Activated B cell treated with CpG ODN at 0.5 μM for 24 hours (primary cell): Measurements from ENCODE around the gene TRABD2B. TPM values are rescaled to one million over a fixed set of nuclear protein-coding genes. Genes with fewer than 3 reads are reported as not detected.

Experiments used
- ATAC-seq: fragments of 200-7000 bp; cut with Tn5 transposase; one replicate; pipeline ENCODE4 v1.10.0; 2021; ENCODE audit warnings: low read depth, mild to moderate bottlenecking, moderate library complexity
- CTCF ChIA-PET: fragments of 350-600 bp; sonication (Branson Sonifier 250); formaldehyde crosslinking; loops from one replicate; lab custom pipeline; 2021; ENCODE audit warnings: antibody characterized with exemption; lab: Charles Lee
- POLR2A ChIA-PET: fragments of 350-600 bp; sonication (Branson Sonifier 250); formaldehyde crosslinking; loops from one replicate; lab custom pipeline; 2021; ENCODE audit warnings: antibody characterized with exemption; lab: Charles Lee
- DNase-seq: peaks from one replicate; pipeline ENCODE4 v3.0.0; 2022
- H3K27ac Mint-ChIP-seq: one replicate; pipeline ENCODE4 v1.8.0; 2020; ENCODE audit warnings: mixed read lengths
- H3K27me3 Mint-ChIP-seq: one replicate; pipeline ENCODE4 v1.8.0; 2021; ENCODE audit warnings: mixed read lengths
- H3K36me3 Mint-ChIP-seq: one replicate; pipeline ENCODE4 v1.8.0; 2021; ENCODE audit warnings: low read depth, mixed read lengths
- H3K4me1 Mint-ChIP-seq: one replicate; pipeline ENCODE4 v1.8.0; 2021; ENCODE audit warnings: mixed read lengths
- H3K4me3 Mint-ChIP-seq: one replicate; pipeline ENCODE4 v1.8.0; 2020; ENCODE audit warnings: mild to moderate bottlenecking, mixed read lengths
- H3K9me3 Mint-ChIP-seq: one replicate; pipeline ENCODE4 v1.8.0; 2020; ENCODE audit warnings: mixed read lengths
- intact Hi-C: fragments of 100-400 bp; cut with micrococcal nuclease; formaldehyde crosslinking; loops from one replicate; pipeline ENCODE4 v1.15.1; 2024
- total RNA-seq: library from RNA; stranded (reverse); gene quantifications from 2 replicates; pipeline ENCODE4 v1.2.3, GENCODE V29; 2022
- TF ChIP-seq, protein P1 (sequence below): fragments of 200-600 bp; IDR thresholded peaks from one replicate; pipeline ENCODE4 v1.8.0; 2022; ENCODE audit warnings: antibody characterized with exemption, mild to moderate bottlenecking

Gene TRABD2B
- total RNA-seq, 1 donor from 2014 or later, result not detected

DNA sequence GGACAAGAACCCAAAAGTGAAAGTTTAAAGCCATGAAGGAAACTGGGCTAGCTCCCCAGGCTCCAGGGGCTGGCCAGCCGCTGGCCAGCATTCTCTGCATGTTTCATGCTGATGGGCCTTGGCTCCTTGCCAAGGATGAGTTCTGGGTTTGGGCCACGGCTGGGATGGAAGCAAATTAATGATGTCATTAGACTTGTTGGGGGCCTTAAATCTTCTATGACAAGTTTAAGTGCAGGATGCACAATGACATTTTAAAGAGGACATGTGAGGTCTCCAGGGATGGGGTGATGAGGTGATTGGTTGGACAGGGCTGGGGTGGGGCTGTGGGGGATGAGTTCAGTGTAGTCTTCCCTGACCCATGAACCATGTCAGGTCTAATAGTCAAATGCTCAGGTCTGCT, 199.6 kb downstream of the TRABD2B start:
- H3K36me3 Mint-ChIP-seq, result no peaks in the 10 kb centered on the region
- H3K27ac Mint-ChIP-seq, result no peak overlapping the region
- H3K4me1 Mint-ChIP-seq, result no peaks in the 10 kb centered on the region
- ChIA-PET CTCF (no interaction called here), POLR2A (no interaction called here)
- TF ChIP-seq, protein P1, sequence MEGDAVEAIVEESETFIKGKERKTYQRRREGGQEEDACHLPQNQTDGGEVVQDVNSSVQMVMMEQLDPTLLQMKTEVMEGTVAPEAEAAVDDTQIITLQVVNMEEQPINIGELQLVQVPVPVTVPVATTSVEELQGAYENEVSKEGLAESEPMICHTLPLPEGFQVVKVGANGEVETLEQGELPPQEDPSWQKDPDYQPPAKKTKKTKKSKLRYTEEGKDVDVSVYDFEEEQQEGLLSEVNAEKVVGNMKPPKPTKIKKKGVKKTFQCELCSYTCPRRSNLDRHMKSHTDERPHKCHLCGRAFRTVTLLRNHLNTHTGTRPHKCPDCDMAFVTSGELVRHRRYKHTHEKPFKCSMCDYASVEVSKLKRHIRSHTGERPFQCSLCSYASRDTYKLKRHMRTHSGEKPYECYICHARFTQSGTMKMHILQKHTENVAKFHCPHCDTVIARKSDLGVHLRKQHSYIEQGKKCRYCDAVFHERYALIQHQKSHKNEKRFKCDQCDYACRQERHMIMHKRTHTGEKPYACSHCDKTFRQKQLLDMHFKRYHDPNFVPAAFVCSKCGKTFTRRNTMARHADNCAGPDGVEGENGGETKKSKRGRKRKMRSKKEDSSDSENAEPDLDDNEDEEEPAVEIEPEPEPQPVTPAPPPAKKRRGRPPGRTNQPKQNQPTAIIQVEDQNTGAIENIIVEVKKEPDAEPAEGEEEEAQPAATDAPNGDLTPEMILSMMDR, result no peak
- DNase-seq, result no peak
- H3K9me3 Mint-ChIP-seq, result no peaks in the 10 kb centered on the region
- intact Hi-C loops, result no loop called here
- H3K27me3 Mint-ChIP-seq, result peaks cover 2% of the 10 kb centered on the region
- no peak overlapping the region for H3K4me3 Mint-ChIP-seq
- ATAC-seq, result no peak

DNA sequence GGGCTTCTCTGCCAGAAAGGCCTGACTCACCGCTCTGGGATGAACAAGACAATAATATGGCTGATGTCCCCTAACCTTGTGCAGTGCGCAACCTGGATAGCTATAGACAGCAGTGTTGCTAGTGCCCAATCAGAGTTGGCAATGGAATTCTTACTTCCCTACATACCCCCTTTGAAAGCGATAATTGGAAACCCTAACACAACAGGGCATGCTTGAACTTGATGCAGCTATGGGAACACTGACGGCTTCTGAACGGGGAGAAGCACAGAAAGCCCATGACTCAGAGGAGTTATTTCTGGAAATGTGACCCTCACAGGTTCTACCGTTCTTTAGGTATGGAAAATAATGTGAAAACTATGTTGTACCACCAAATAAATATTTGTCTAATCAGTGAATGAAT, 200.6 kb downstream of the TRABD2B start:
- Mint-ChIP-seq H3K27me3 (peaks cover 2% of the 10 kb centered on the region), H3K4me1 (no peaks in the 10 kb centered on the region), H3K4me3 (no peak overlapping the region), H3K36me3 (no peaks in the 10 kb centered on the region), H3K27ac (no peak overlapping the region), H3K9me3 (no peaks in the 10 kb centered on the region)
- intact Hi-C loops, result no loop called here
- no peak for DNase-seq
- ChIA-PET POLR2A (no interaction called here), CTCF (no interaction called here)
- ATAC-seq, result no peak
- TF ChIP-seq, protein P1, result no peak

DNA sequence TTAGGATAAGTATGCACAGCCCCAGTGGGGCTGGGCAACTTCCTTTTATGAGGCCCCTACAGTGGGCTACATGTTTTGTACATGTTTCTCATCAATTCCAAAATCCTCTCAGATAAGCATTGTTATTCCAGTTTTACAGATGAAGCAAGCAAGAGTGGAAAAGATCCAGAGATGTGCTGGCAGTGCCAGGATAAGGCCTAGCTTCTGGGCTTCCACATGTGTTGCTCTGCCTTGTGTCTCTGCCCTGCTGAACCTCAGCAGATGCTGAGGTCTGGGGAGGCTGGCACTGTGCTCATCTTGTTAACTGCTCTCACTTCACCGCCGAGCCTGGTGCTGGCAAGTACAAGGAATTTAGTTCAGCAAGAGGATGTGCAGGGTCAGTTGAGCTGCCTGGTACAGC, 202.1 kb downstream of the TRABD2B start:
- intact Hi-C loops, result no loop called here
- CTCF ChIA-PET, result no interaction called here

DNA sequence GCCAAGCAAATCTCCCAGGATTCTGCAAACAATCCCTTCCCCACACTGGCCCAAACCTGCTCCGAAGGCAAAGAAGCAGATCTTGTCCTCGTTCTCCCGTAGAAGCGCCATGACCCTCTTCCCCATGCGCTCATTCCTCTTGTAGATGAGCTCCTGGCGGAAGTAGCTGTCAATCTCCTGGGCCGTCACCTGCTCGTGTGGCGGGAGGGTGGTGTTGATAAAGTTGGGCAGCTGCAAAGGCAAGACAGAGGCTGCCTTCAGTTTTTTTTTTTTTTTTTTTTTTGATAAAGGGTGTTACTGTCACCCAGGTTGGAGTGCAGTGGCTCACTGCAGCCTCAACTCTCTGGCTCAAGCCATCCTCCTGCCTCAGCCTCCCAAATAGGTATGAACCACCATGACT, 202.7 kb downstream of the TRABD2B start:
- H3K4me3 Mint-ChIP-seq, result no peak overlapping the region
- no peak overlapping the region for H3K27ac Mint-ChIP-seq
- intact Hi-C loops, result no loop called here
- DNase-seq (no peak), ATAC-seq (no peak)
- ChIA-PET POLR2A (no interaction called here), CTCF (no interaction called here)
- no peaks in the 10 kb centered on the region for H3K4me1 Mint-ChIP-seq
- no peaks in the 10 kb centered on the region for H3K36me3 Mint-ChIP-seq
- H3K9me3 Mint-ChIP-seq, result no peaks in the 10 kb centered on the region
- peaks cover 2% of the 10 kb centered on the region for H3K27me3 Mint-ChIP-seq
- TF ChIP-seq, protein P1, result no peak

More for the DNA sequence above, 202.1 kb downstream of the TRABD2B start:
- peaks cover 2% of the 10 kb centered on the region for H3K27me3 Mint-ChIP-seq
- DNase-seq (no peak), ATAC-seq (no peak)
- POLR2A ChIA-PET, result no interaction called here
- no peaks in the 10 kb centered on the region for H3K4me1 Mint-ChIP-seq
- no peaks in the 10 kb centered on the region for H3K9me3 Mint-ChIP-seq
- H3K36me3 Mint-ChIP-seq, result no peaks in the 10 kb centered on the region
- TF ChIP-seq, protein P1, result no peak
- no peak overlapping the region for H3K27ac Mint-ChIP-seq
- no peak overlapping the region for H3K4me3 Mint-ChIP-seq

DNA sequence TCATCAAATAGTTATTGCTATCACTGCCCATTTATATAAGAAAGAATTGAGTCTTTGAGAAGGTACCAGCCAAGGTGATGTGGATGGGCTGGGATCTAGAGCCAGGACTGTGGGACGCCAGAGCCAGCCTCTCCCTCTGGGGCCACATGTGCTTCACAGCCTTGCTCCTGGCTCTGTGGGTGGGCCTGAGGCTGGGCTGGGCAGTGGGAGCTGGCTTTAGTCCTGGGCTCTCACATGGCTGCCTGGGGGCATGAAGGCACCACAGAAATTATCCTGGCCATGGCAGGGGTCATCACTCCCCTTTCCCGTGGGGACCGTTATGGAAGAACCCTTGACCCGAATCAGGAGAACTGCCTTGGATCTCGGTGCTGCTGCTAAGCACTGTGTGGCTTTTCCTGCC, 203.1 kb downstream of the TRABD2B start:
- TF ChIP-seq, protein P1, result no peak
- intact Hi-C loops, result no loop called here
- no peak for ATAC-seq
- Mint-ChIP-seq H3K27ac (no peak overlapping the region), H3K9me3 (no peaks in the 10 kb centered on the region), H3K4me3 (no peak overlapping the region), H3K36me3 (no peaks in the 10 kb centered on the region), H3K4me1 (no peaks in the 10 kb centered on the region), H3K27me3 (peaks cover 2% of the 10 kb centered on the region)
- DNase-seq, result no peak
- ChIA-PET CTCF (no interaction called here), POLR2A (no interaction called here)
